GM18502 (cell line): ENCODE results near the gene USP46.

Experiments
- ATAC-seq: cut with Tn5 transposase; IDR thresholded peaks from one replicate; pipeline ENCODE4 v1.9.1; 2021; ENCODE audit warnings: mild to moderate bottlenecking; ENCODE audit not compliant: unreplicated experiment, poor library complexity

The USP46 gene

GRCh38 chr4:52659001-52659721, at the start of gene USP46:
USP46 (minus strand) TSS chr4:52659301; CDS start chr4:52659150, 151 bp downstream.
- peak; percentile 84 for ATAC-seq

- no peak for ATAC-seq
Observed at GRCh38 chr4:52704661-52705060, 45.6 kb upstream of the USP46 start.

GRCh38 chr4:52704133-52704532, 45.0 kb upstream of the USP46 start:
- ATAC-seq, result no peak

- peak; percentile 94 for ATAC-seq
Observed at GRCh38 chr4:52701207-52701606, 42.1 kb upstream of the USP46 start.

- ATAC-seq, result no peak
Observed at GRCh38 chr4:52694936-52695335, 35.8 kb upstream of the USP46 start.

GRCh38 chr4:52693492-52693891, 34.4 kb upstream of the USP46 start:
- ATAC-seq, result no peak

GRCh38 chr4:52689096-52689495, 30.0 kb upstream of the USP46 start:
- no peak for ATAC-seq

- no peak for ATAC-seq
Observed at GRCh38 chr4:52687696-52688095, 28.6 kb upstream of the USP46 start.

GRCh38 chr4:52685316-52685715, 26.2 kb upstream of the USP46 start:
- peak; percentile 46 for ATAC-seq

- peak; percentile 57 for ATAC-seq
Observed at GRCh38 chr4:52684896-52685295, 25.8 kb upstream of the USP46 start.

- ATAC-seq, result no peak
Observed at GRCh38 chr4:52680381-52680780, 21.3 kb upstream of the USP46 start.

- ATAC-seq, result no peak
Observed at GRCh38 chr4:52676536-52676935, 17.4 kb upstream of the USP46 start.

GRCh38 chr4:52675111-52675510, 16.0 kb upstream of the USP46 start:
- ATAC-seq, result no peak

GRCh38 chr4:52670739-52671138, 11.6 kb upstream of the USP46 start:
- ATAC-seq, result no peak

- ATAC-seq, result no peak
Observed at GRCh38 chr4:52670121-52670520, 11.0 kb upstream of the USP46 start.

- peak; percentile 81 for ATAC-seq
Observed at GRCh38 chr4:52665592-52665991, 6.5 kb upstream of the USP46 start.

GRCh38 chr4:52664479-52664878, 5.4 kb upstream of the USP46 start:
- peak; percentile 39 for ATAC-seq

GRCh38 chr4:52661966-52662690, 3.0 kb upstream of the USP46 start:
- ATAC-seq, result no peak

- no peak for ATAC-seq
Observed at GRCh38 chr4:52660643-52661042, 1.5 kb upstream of the USP46 start.

- peak; percentile 27 for ATAC-seq
Observed at GRCh38 chr4:52659722-52660261, 691 bp upstream of the USP46 start.

GRCh38 chr4:52658641-52659000, 480 bp downstream of the USP46 start:
- no peak for ATAC-seq
